Ishikawa (cell line): ENCODE results near the gene PEPD.

Experiments
- CEBPB ChIP-seq: IDR thresholded peaks from 2 replicates; pipeline ENCODE4 v1.6.1; 2012
- CREB1 ChIP-seq: IDR thresholded peaks from 2 replicates; pipeline ENCODE4 v1.6.1; 2012; ENCODE audit warnings: low read depth
- FOXM1 ChIP-seq: IDR thresholded peaks from 2 replicates; pipeline ENCODE4 v1.6.1; 2012; ENCODE audit warnings: low read depth, borderline replicate concordance
- RAD21 ChIP-seq: IDR thresholded peaks from 2 replicates; pipeline ENCODE4 v1.6.1; 2012; ENCODE audit warnings: low read depth
- TAF1 ChIP-seq: IDR thresholded peaks from 2 replicates; pipeline ENCODE4 v1.6.1; 2012; ENCODE audit warnings: low read depth, mild to moderate bottlenecking
- TCF12 ChIP-seq: IDR thresholded peaks from 2 replicates; pipeline ENCODE4 v1.6.1; 2012; ENCODE audit warnings: low read depth
- YY1 ChIP-seq: IDR thresholded peaks from 2 replicates; pipeline ENCODE4 v1.6.1; 2012; ENCODE audit warnings: low read depth
- TF ChIP-seq, protein P1 (sequence below): IDR thresholded peaks from 2 replicates; pipeline ENCODE4 v1.6.1; 2012
- TF ChIP-seq, protein P2 (sequence below): IDR thresholded peaks from 2 replicates; pipeline ENCODE4 v1.6.1; 2012; ENCODE audit warnings: low read depth, mild to moderate bottlenecking
- TF ChIP-seq, protein P3 (sequence below): IDR thresholded peaks from 2 replicates; pipeline ENCODE4 v1.6.1; 2012

DNA sequence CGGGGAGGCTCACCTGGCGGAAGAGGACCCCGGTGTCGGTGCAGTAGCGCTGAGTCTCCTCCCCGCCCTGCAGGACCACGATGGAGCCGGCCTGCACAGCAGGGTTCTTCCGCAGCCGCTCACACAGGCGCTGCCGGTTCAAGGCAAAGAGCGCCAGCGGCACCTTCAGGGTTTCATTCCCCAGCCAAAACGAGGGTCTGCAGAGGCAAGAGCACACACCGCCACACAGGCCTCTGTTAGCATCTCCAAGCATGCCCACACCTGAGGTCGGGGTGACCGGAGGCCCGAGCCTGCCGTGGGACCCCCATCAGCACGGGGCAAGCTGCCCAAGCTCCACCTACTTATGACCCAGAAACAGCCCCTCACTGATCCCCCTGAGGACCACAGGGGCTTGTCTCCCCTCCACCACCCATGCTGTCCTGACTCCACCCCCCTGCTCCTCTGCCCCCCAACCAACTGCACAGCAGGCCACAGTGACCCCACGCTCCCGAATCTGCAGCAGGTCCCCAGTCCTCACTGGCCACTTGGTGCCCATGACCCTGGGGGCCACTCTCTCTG is 8.9 kb downstream of the PEPD start:
- TF ChIP-seq CREB1 = no peak
- TF ChIP-seq, protein P1, sequence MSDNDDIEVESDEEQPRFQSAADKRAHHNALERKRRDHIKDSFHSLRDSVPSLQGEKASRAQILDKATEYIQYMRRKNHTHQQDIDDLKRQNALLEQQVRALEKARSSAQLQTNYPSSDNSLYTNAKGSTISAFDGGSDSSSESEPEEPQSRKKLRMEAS = no peak
- TF ChIP-seq RAD21 = no peak
- TF ChIP-seq TCF12 = no peak
- TF ChIP-seq TAF1 = no peak
- TF ChIP-seq, protein P2, sequence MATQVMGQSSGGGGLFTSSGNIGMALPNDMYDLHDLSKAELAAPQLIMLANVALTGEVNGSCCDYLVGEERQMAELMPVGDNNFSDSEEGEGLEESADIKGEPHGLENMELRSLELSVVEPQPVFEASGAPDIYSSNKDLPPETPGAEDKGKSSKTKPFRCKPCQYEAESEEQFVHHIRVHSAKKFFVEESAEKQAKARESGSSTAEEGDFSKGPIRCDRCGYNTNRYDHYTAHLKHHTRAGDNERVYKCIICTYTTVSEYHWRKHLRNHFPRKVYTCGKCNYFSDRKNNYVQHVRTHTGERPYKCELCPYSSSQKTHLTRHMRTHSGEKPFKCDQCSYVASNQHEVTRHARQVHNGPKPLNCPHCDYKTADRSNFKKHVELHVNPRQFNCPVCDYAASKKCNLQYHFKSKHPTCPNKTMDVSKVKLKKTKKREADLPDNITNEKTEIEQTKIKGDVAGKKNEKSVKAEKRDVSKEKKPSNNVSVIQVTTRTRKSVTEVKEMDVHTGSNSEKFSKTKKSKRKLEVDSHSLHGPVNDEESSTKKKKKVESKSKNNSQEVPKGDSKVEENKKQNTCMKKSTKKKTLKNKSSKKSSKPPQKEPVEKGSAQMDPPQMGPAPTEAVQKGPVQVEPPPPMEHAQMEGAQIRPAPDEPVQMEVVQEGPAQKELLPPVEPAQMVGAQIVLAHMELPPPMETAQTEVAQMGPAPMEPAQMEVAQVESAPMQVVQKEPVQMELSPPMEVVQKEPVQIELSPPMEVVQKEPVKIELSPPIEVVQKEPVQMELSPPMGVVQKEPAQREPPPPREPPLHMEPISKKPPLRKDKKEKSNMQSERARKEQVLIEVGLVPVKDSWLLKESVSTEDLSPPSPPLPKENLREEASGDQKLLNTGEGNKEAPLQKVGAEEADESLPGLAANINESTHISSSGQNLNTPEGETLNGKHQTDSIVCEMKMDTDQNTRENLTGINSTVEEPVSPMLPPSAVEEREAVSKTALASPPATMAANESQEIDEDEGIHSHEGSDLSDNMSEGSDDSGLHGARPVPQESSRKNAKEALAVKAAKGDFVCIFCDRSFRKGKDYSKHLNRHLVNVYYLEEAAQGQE = no peak
- no peak for TF ChIP-seq YY1
- TF ChIP-seq FOXM1 = no peak
- no peak for TF ChIP-seq CEBPB
- TF ChIP-seq, protein P3, sequence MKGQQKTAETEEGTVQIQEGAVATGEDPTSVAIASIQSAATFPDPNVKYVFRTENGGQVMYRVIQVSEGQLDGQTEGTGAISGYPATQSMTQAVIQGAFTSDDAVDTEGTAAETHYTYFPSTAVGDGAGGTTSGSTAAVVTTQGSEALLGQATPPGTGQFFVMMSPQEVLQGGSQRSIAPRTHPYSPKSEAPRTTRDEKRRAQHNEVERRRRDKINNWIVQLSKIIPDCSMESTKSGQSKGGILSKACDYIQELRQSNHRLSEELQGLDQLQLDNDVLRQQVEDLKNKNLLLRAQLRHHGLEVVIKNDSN = no peak
